ENCODE measurements around the gene MAST3. TPM values are rescaled to one million over a fixed set of nuclear protein-coding genes. Genes with fewer than 3 reads are reported as not detected.

MAST3 gene
- total RNA-seq, 2 donors from 2014 or later = 5.8 to 7.5 TPM

- H3K4me1 ChIP-seq = peaks cover 0 to 35% of the 10 kb centered on the region in 2 donors
These were observed 62.2 kb downstream of the MAST3 start for GRCh38 chr19:18159810-18160209.

DNA sequence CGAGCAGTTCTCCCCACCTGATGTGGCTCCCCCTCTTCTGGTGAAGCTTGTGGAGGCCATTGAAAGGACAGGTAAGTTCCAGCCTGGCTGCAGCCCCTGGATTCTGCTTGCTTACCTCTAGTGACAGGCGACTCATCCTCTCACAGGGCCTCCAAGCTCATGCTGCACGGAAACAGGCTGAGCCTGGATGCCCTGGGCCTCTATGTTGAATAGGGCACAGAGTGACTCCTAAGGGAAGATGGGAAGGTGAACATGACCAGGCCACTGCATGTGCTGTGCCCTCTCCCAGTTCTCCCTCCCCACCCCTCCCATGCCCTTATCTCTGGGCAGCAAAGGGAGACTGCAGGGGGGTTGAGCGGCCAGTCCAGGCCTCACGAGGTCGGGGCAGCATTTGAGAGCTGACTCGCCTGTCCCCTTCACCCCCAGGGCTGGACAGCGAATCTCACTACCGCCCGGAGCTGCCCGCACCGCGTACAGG, 63.0 kb downstream of the MAST3 start:
- Histone ChIP-seq H3K27me3 (no peaks in the 10 kb centered on the region), H3K4me3 (peak overlapping the region; percentile 31 to 51), H3K4me1 (peaks cover 0 to 35% of the 10 kb centered on the region in 2 donors), H3K27ac (peak overlapping the region; percentile 84 to 87), H3K36me3 (peaks cover 15% of the 10 kb centered on the region), H3K9me3 (no peaks in the 10 kb centered on the region)
- no peak for DNase-seq (ENCODE audit: low spot score)
- TF ChIP-seq, protein P1, sequence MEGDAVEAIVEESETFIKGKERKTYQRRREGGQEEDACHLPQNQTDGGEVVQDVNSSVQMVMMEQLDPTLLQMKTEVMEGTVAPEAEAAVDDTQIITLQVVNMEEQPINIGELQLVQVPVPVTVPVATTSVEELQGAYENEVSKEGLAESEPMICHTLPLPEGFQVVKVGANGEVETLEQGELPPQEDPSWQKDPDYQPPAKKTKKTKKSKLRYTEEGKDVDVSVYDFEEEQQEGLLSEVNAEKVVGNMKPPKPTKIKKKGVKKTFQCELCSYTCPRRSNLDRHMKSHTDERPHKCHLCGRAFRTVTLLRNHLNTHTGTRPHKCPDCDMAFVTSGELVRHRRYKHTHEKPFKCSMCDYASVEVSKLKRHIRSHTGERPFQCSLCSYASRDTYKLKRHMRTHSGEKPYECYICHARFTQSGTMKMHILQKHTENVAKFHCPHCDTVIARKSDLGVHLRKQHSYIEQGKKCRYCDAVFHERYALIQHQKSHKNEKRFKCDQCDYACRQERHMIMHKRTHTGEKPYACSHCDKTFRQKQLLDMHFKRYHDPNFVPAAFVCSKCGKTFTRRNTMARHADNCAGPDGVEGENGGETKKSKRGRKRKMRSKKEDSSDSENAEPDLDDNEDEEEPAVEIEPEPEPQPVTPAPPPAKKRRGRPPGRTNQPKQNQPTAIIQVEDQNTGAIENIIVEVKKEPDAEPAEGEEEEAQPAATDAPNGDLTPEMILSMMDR (IDR thresholded peaks at IDR 0.05) = no peak

More at GRCh38 chr19:18159810-18160209, 62.2 kb downstream of the MAST3 start:
- no peak for DNase-seq (ENCODE audit: low spot score)
- Histone ChIP-seq H3K4me3 (no peak overlapping the region), H3K9me3 (no peaks in the 10 kb centered on the region), H3K27ac (peak overlapping the region; percentile 84 to 87), H3K27me3 (no peaks in the 10 kb centered on the region), H3K36me3 (peaks cover 10% of the 10 kb centered on the region)
- TF ChIP-seq, protein P1 (IDR thresholded peaks at IDR 0.05) = no peak

DNA sequence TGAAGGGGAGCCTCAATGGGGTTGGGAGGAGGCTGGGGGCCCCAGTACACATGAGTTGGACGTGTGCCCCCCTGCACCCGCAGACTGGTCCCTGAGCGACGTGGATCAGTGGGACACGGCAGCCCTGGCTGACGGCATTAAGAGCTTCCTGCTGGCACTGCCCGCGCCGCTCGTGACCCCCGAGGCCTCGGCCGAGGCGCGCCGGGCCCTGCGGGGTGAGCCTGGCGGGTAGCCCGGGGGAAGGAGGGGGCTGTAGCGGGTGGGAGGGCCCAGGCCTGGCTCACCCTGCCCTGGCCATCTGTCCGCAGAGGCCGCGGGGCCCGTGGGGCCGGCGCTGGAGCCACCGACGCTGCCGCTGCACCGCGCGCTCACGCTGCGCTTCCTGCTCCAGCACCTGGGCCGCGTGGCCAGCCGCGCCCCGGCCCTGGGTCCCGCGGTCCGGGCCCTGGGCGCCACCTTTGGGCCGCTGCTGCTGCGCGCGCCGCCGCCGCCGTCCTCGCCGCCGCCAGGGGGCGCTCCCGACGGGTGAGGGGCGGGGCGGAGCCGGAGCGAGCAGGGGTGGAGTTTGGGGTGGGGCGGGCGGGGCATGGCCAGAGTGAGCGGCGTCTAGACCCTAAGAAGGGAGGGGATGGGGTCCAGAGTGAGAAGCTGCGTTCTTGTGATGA, 63.5 kb downstream of the MAST3 start:
- Histone ChIP-seq H3K9me3 (no peaks in the 10 kb centered on the region), H3K27ac (peak overlapping the region; percentile 84 to 87), H3K27me3 (no peaks in the 10 kb centered on the region), H3K36me3 (peaks cover 21% of the 10 kb centered on the region), H3K4me3 (peak overlapping the region; percentile 31 to 51), H3K4me1 (peaks cover 0 to 35% of the 10 kb centered on the region in 2 donors)
- TF ChIP-seq, protein P1 (IDR thresholded peaks at IDR 0.05) = peak; percentile 69 to 85
- DNase-seq (ENCODE audit: low spot score) = no peak

- TF ChIP-seq, protein P1 (IDR thresholded peaks at IDR 0.05) = no peak
- Histone ChIP-seq H3K9me3 (no peaks in the 10 kb centered on the region), H3K27me3 (no peaks in the 10 kb centered on the region), H3K4me3 (peak overlapping the region in 1 of 2 donors; percentile 51), H3K27ac (peak overlapping the region; percentile 23 to 39), H3K4me1 (peaks cover 0 to 30% of the 10 kb centered on the region in 2 donors), H3K36me3 (peaks cover 26% of the 10 kb centered on the region)
- no peak for DNase-seq (ENCODE audit: low spot score)
These were observed 64.0 kb downstream of the MAST3 start for GRCh38 chr19:18161636-18162002.

DNA sequence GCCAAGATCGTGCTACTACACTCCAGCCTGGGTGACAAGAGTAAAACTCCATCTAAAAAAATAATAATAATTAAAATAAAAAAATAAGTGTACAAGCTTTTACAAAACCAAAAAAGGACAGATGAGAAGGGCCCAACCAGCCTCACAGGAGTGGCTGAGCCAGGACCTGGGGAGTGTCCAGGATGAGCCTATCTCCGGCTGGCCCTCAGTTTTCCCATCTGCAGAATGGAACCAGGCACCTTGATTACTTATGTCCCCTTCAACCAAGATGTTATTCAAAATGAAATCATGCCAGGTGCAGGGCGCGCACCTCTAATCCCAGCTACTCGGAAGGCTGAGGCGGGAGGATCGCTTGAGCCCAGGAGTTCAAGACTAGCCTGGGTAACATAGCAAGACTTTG, 66.5 kb downstream of the MAST3 start:
- TF ChIP-seq, protein P1 (IDR thresholded peaks at IDR 0.05) = no peak
- Histone ChIP-seq H3K27ac (no peak overlapping the region), H3K4me1 (peaks cover 0 to 17% of the 10 kb centered on the region in 2 donors), H3K36me3 (peaks cover 45% of the 10 kb centered on the region), H3K4me3 (no peak overlapping the region), H3K9me3 (no peaks in the 10 kb centered on the region), H3K27me3 (no peaks in the 10 kb centered on the region)
- DNase-seq (ENCODE audit: low spot score) = no peak

All from right atrium auricular region (tissue), 2 donors.